ENCODE measurements around the gene TSEN54. TPM values are rescaled to one million over a fixed set of nuclear protein-coding genes. Genes with fewer than 3 reads are reported as not detected.

TSEN54 gene
- 42.6 and 45.1 TPM in 2 replicates for total RNA-seq (2021)
- percentile 54 among the genes with signal in this experiment for Bru-seq, nascent RNA
- BruChase-seq, experiment 1, labeled RNA remaining after a 2-hour chase: percentile 65 among the genes with signal in this experiment
- percentile 80 among the genes with signal in this experiment for BruChase-seq, experiment 2, labeled RNA remaining after a 6-hour chase
- long read RNA-seq, transcript TSEN54-201 (11 exons, 1,944 nt): major isoform, 73 of 129 reads
- long read RNA-seq, partial matches to known transcripts: 14 of 129 reads
- long read RNA-seq, other reads (novel, unspliced or antisense): 37 of 129 reads

DNA sequence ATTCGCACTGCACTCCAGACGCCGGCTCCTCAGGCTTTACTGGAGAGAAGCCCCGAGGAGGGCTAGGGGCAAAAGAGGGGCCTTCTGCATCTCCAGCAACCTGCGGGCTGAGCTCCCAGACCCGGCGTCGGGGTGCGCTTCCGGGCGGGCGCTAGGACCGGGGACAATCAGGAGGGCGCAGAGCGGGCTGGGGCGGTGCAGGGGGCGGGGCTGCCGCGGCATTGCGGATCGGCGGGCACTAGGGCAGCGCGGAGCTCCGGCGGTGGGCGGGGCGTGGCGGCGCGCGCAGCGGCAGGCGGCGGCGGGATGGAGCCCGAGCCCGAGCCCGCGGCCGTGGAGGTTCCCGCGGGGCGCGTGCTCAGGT lies at the start of gene TSEN54:
Gene TSEN54, plus strand, starts transcription at position 274 of the 364 bp plus-strand sequence. Its CDS starts 33 bp downstream, at position 307.
- ChIA-PET CTCF (interaction anchor here (0.6 to 1.3 kb wide), 5 partner anchors 9 to 427 kb away, joined by 3 to 5 read pairs (median 4); partner anchors contain the start of gene LLGL2), POLR2A (ENCODE audit: unreplicated experiment) (interaction anchor here (0.6 to 0.8 kb wide), 2 partner anchors 9 to 129 kb away, joined by 5 to 6 read pairs; partner anchors contain the start of gene LLGL2)
- H3K27me3 ChIP-seq (ENCODE audit: insufficient read depth, low read depth): no peaks in the 10 kb centered on the region
- H3F3A ChIP-seq (ENCODE audit: insufficient read depth, low read depth): peaks cover 33% of the 10 kb centered on the region; the same call in 1 of the 2 replicates
- H3K4me1 ChIP-seq (replicated peaks; ENCODE audit: insufficient read depth): peaks cover 45% of the 10 kb centered on the region
- peaks cover 18% of the 10 kb centered on the region for H4K20me1 ChIP-seq (ENCODE audit: insufficient read depth)
- H3K79me2 ChIP-seq (ENCODE audit: low read depth): peaks cover 32% of the 10 kb centered on the region
- no peak for TF ChIP-seq EZH2 (IDR thresholded peaks at IDR 0.05; ENCODE audit: low read depth)
- TF ChIP-seq, protein P1, sequence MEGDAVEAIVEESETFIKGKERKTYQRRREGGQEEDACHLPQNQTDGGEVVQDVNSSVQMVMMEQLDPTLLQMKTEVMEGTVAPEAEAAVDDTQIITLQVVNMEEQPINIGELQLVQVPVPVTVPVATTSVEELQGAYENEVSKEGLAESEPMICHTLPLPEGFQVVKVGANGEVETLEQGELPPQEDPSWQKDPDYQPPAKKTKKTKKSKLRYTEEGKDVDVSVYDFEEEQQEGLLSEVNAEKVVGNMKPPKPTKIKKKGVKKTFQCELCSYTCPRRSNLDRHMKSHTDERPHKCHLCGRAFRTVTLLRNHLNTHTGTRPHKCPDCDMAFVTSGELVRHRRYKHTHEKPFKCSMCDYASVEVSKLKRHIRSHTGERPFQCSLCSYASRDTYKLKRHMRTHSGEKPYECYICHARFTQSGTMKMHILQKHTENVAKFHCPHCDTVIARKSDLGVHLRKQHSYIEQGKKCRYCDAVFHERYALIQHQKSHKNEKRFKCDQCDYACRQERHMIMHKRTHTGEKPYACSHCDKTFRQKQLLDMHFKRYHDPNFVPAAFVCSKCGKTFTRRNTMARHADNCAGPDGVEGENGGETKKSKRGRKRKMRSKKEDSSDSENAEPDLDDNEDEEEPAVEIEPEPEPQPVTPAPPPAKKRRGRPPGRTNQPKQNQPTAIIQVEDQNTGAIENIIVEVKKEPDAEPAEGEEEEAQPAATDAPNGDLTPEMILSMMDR (conservative IDR thresholded peaks at IDR 0.05): no peak
- H3K27ac ChIP-seq: no peak within 1 kb of the TSS
- H3K4me2 ChIP-seq: peak within 1 kb of the TSS; percentile 98
- peak within 1 kb of the TSS; percentile 89 for H3K4me3 ChIP-seq
- intact Hi-C loops (cut with micrococcal nuclease; ENCODE audit: unreplicated experiment): loop anchor here (1.0 to 10.0 kb wide), 4 partner anchors 73 to 251 kb away; partner anchors contain the start of genes GGA3 and MRPS7
- H2AFZ ChIP-seq: peak within 1 kb of the TSS; percentile 96
- no peaks in the 10 kb centered on the region for H3K9me2 ChIP-seq (ENCODE audit: insufficient read depth)
- no peaks in the 10 kb centered on the region for H3K9me3 ChIP-seq (ENCODE audit: insufficient read depth, low read depth)
- peak; percentile 67 to 93 for DNase-seq
- BruUV-seq (replicated peaks): no TSS peak
- 0 out of 2 replicates have a peak, but pooled peaks cover 9% of the 10 kb centered on the region for H3K36me3 ChIP-seq (ENCODE audit: low read depth)

DNA sequence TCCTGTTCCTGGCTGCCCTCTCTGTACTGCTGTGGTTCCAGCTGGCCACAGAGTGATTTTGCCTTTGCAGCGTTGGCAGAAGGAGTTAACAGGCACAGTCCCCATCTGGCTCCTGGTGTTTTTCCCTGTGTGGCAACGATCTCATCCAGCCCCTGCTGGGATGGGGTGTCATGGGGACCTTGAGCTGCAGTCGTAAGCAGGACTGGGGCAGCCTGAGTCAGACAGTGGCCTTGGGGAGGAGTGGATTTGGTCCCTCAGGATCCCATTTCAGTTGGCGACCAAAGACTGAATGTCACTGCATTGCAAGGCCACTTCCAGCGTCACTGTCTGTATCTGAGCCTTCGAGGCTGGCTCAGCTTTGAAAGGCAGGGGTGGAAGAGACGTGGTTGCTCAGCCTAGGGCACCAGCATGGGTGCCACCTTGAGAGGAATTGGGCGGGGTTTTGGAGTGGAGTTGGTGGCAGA lies 48.0 kb upstream of the TSEN54 start:
- intact Hi-C loops (cut with micrococcal nuclease; ENCODE audit: unreplicated experiment): no loop called here
- DNase-seq: no peak
- Histone ChIP-seq H3K9me2 (ENCODE audit: insufficient read depth) (no peaks in the 10 kb centered on the region), H4K20me1 (ENCODE audit: insufficient read depth) (no peaks in the 10 kb centered on the region), H2AFZ (no peak overlapping the region), H3K27ac (no peak overlapping the region), H3K4me1 (replicated peaks; ENCODE audit: insufficient read depth) (no peaks in the 10 kb centered on the region), H3K4me2 (no peak overlapping the region), H3K27me3 (ENCODE audit: insufficient read depth, low read depth) (no peaks in the 10 kb centered on the region), H3K4me3 (no peak overlapping the region), H3K36me3 (ENCODE audit: low read depth) (peaks cover 7% of the 10 kb centered on the region), H3K9me3 (ENCODE audit: insufficient read depth, low read depth) (no peaks in the 10 kb centered on the region), H3K79me2 (ENCODE audit: low read depth) (no peaks in the 10 kb centered on the region; the same call in 1 of the 2 replicates), H3F3A (ENCODE audit: insufficient read depth, low read depth) (no peaks in the 10 kb centered on the region)
- ChIA-PET CTCF (no interaction called here), POLR2A (ENCODE audit: unreplicated experiment) (no interaction called here)
- TF ChIP-seq, protein P1 (conservative IDR thresholded peaks at IDR 0.05): no peak
- no peak for TF ChIP-seq EZH2 (IDR thresholded peaks at IDR 0.05; ENCODE audit: low read depth)
- BruUV-seq (replicated peaks): no TSS peak

DNA sequence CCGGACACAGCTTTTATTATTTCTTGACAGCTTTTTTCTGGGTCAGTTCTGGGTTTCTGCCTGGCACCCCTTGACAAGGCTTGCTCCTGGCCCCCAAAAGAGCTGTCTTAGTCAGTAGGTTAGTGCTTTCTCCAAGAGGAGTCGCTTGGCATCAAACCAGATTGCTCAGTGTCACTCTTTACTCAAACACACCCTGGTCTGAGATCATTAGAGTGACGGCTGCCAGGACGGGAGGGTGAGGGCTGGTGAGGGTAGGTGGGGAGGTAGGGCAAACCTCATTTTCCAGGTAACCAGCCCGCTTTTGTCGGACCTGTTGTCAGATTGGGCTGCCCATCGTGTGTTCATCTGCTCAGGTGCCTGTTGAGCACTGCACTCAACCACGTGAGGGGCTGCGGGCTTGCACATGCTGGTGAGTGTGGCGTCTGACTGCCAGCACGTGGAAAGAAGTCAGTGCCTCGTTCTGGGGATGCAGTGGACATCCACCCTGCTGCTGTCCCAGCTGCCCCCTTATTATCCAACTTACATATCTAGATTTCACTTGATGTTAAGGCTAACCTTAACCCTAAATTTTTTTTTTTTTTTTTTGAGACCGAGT lies 47.5 kb upstream of the TSEN54 start:
- H3K4me2 ChIP-seq: no peak overlapping the region
- H3K36me3 ChIP-seq (ENCODE audit: low read depth): peaks cover 7% of the 10 kb centered on the region
- no peaks in the 10 kb centered on the region for H4K20me1 ChIP-seq (ENCODE audit: insufficient read depth)
- BruUV-seq (replicated peaks): no TSS peak
- DNase-seq: no peak
- no peak overlapping the region for H2AFZ ChIP-seq
- no peaks in the 10 kb centered on the region for H3K27me3 ChIP-seq (ENCODE audit: insufficient read depth, low read depth)
- no peaks in the 10 kb centered on the region for H3K9me3 ChIP-seq (ENCODE audit: insufficient read depth, low read depth)
- no peak overlapping the region for H3K27ac ChIP-seq
- no peaks in the 10 kb centered on the region for H3K9me2 ChIP-seq (ENCODE audit: insufficient read depth)
- no peak overlapping the region for H3K4me3 ChIP-seq
- no peaks in the 10 kb centered on the region for H3K4me1 ChIP-seq (replicated peaks; ENCODE audit: insufficient read depth)
- H3K79me2 ChIP-seq (ENCODE audit: low read depth): no peaks in the 10 kb centered on the region; the same call in 1 of the 2 replicates
- TF ChIP-seq, protein P1 (conservative IDR thresholded peaks at IDR 0.05): no peak
- TF ChIP-seq EZH2 (IDR thresholded peaks at IDR 0.05; ENCODE audit: low read depth): no peak
- ChIA-PET POLR2A (ENCODE audit: unreplicated experiment) (no interaction called here), CTCF (interaction anchor here (0.6 kb wide), 1 partner anchor 13 kb away, joined by 5 read pairs; the partner anchor contains the start of gene TMEM94)
- intact Hi-C loops (cut with micrococcal nuclease; ENCODE audit: unreplicated experiment): no loop called here
- no peaks in the 10 kb centered on the region for H3F3A ChIP-seq (ENCODE audit: insufficient read depth, low read depth)

Data from PC-9 (cell line).